DMS53 treated with DMSO at 0.1 percent for 48 hours (cell line): ENCODE measurements around the gene UBR1.
"Not testable (repeated sequence)": the region's sequence is repeated elsewhere in the genome, so short reads cannot be mapped to it uniquely, and the experiment has no call there.

Experiments
- DNase-seq: peaks from one replicate; lab custom pipeline; 2025; ENCODE audit not compliant: unreplicated experiment; lab: John Stamatoyannopoulos, UW

UBR1 gene

DNA sequence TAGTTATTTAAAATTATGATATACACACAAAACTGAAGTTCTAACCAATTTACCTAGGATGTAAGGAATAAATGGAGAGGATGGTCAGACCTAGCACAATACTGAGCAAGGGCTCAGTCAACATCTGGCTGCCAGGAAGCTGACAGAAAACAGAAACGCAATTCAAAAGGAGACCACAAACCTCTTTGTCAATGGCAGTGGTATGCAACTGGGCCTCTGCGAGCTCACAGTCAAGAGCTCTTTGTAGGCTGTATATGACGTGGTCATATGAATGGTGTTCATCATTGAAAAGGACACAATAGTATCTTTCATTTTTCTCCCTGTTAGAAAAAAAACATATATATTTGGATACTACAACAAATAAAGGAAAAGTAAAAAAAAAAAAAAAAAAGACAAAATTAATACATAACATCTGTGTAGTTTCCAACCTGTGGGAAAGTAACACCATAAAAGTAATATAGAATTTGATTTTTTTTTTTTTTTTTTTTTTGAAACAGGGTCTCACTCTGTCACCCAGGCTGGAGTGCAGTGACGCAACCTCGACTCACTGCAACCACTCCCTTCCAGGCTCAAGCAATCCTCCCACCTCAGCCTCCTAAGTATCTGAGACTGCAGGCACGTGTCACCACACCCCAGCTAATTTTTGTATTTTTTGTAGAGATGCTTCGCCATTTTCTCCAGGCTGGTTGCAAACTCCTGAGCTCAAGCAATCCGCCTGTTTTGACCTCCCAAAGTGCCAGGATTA is 37.9 kb downstream of the UBR1 start:
- DNase-seq = no peak

DNA sequence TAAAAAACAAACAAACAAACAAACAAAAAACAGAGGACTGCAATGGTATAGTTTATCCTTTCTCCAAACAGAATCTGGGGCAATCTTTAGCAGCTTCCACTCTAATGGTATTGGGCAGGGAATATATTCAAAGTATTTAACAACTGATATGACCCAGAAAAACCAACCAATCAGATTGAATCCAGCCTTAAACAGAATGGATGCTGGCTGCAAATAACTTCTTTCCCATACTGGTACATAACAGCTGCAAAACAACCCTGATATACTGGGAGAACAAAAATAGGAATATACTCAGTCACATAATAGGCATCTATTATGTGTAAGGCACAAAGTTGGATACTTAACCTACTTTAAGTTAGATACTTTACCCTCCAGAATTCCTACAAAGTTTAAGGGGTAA is 49.1 kb downstream of the UBR1 start:
- no peak for DNase-seq

DNA sequence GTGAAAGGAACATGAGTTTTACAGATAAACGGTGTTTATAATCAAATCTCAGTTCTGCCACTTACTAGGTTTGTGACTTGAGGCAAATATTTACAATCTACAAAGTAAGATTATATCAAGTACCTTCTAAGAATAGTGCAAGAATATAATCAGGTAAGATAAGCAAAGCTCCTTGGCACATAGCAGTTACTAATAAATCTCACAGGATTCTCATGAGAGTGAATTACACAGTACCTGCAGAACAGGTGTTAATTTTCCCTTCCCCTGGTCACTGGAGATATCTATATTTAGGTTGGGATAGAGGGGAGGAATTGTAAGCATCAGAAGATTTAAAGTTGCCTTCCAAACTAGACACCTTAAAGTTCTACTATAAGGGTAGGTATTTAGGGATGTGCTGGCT is 53.0 kb downstream of the UBR1 start:
- DNase-seq = no peak

DNA sequence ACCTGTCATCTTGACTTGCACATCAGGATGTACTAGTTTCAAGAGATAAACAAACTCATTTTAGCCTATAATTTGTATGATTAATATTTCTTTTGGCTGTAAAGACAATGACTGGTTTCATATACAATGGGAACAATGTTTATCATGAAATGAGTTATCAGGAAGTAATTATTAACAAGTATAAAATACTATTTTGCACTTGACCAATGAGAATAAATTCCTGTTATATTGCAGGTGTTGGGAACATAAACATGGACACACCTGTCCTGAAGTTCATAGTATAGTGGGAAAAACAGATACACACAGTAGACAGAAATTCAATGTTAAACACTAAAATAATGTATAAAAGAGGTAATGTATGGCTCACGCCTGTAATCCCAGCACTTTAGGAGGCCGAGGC is 56.9 kb downstream of the UBR1 start:
- DNase-seq = no peak

GRCh38 chr15:43046484-43046883 is 59.4 kb downstream of the UBR1 start:
- DNase-seq = no peak

GRCh38 chr15:43042885-43043284 is 63.0 kb downstream of the UBR1 start:
- DNase-seq = no peak

DNA sequence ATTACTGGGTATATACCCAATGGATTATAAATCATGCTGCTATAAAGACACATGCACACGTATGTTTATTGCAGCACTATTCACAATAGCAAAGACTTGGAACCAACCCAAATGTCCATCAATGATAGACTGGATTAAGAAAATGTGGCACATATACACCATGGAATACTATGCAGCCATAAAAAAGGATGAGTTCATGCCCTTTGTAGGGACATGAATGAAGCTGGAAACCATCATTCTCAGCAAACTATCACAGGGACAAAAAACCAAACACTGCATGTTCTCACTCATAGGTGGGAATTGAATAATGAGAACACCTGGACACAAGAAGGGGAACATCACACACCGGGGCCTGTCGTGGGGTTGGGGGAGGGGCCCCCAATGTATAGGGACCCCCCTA is 64.8 kb downstream of the UBR1 start:
- DNase-seq = not testable (repeated sequence)

- DNase-seq = not testable (repeated sequence)
Observed at GRCh38 chr15:43035240-43035639, 70.6 kb downstream of the UBR1 start.

GRCh38 chr15:43029476-43029875 is 76.4 kb downstream of the UBR1 start:
- DNase-seq = no peak

- DNase-seq = no peak
Observed at GRCh38 chr15:43025150-43025549, 80.7 kb downstream of the UBR1 start.

DNA sequence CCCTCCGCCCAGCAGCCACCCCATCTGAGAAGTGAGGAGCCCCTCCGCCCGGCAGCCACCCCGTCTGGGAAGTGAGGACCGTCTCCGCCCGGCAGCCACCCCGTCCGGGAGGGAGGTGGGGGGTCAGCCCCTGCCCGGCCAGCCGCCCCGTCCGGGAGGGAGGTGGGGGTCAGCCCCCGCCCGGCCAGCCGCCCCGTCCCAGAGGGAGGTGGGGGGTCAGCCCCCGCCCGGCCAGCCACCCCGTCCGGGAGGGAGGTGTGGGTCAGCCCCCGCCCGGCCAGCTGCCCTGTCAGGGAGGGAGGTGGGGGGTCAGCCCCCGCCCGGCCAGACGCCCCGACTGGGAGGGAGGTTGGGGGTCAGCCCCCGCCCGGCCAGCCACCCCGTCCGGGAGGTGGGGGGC is 91.2 kb downstream of the UBR1 start:
- not testable (repeated sequence) for DNase-seq

GRCh38 chr15:43009206-43009605 is 96.6 kb downstream of the UBR1 start:
- DNase-seq = no peak

GRCh38 chr15:43008150-43008549 is 97.7 kb downstream of the UBR1 start:
- no peak for DNase-seq

DNA sequence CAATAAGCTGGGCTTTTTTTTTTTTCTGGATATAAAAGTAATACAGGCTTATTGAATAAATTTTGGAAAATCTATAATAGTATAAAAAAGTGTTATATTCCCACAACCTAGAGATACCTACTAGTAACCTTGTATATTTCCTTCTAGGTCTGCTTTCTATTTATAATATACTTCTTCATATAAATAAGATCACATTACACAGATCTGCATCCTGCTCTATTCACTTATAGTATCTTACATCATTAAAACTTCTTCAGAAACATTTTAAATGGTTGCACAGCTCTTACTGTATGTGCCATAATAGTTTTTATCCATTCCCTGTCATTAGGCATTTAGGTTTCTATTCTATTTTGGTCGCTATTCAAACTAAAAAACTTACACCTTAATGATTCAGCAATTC is 98.3 kb downstream of the UBR1 start:
- DNase-seq = no peak

- no peak for DNase-seq
Observed at GRCh38 chr15:43006991-43007390, 98.8 kb downstream of the UBR1 start.

- not testable (repeated sequence) for DNase-seq
Observed at GRCh38 chr15:43004886-43005595, 100.8 kb downstream of the UBR1 start.

DNA sequence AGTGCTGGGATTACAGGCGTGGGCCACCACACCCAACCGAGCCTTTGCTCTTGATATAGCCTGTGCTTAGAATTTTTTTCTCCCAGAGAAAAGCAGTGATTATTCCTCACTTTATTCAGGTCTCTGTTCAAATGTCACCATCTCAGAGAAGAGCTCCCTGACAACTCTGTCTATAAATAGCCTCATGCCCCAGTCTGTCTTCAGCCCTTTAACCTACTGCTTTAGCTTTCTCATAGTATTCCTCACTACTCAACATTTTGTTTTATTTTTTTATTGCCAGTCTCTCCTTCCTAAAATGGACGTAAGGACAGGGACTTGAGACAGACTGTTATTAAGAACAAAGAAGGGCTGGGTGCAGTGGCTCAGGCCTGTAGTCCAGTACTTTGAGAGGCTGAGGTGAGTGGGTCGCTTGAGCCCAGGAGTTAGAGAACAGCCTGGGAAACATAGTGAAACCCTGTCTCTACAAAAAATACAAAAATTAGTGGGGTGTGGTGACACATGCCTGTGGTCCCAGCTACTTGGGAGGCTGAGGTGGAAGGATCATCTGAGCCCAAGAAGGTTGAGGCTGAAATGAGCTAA is 106.5 kb downstream of the UBR1 start:
- no peak for DNase-seq

DNA sequence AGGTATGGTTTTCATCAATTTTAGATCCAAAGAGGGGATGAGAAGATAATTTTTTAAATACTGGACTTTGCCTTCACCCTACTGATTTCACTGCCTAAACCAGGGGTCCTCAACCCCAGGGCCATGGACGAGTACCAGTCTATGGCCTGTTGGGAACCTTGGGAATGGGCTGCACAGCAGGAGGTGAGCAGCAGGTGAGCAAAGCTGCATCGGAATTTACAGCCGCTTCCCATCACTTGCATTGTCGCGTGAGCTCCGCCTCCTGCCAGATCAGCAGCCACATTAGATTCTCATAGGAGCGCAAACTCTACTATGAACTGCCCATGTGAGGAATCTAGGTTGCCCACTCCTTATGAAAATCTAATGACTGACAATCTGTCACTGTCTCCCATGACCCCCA is 109.0 kb downstream of the UBR1 start:
- no peak for DNase-seq

DNA sequence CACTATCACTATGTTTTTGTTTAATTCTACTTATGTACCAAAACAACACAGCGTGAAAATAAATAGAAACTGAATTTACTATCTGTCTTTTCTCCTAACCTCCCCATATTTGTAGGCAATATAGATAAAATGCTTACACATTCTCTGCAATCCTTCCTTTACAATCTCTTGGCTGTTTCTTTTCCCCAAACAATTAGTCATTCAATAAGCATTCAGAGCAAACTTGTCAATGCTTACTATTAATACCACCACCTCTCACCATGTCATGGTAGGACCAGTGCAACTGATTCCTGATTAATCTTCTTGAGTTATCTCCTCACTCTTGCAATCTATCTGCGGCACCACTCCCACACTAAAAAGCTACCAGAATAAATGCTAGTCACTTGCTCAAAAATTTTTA is 111.3 kb downstream of the UBR1 start:
- no peak for DNase-seq

GRCh38 chr15:42992626-42993025 is 113.2 kb downstream of the UBR1 start:
- no peak for DNase-seq

DNA sequence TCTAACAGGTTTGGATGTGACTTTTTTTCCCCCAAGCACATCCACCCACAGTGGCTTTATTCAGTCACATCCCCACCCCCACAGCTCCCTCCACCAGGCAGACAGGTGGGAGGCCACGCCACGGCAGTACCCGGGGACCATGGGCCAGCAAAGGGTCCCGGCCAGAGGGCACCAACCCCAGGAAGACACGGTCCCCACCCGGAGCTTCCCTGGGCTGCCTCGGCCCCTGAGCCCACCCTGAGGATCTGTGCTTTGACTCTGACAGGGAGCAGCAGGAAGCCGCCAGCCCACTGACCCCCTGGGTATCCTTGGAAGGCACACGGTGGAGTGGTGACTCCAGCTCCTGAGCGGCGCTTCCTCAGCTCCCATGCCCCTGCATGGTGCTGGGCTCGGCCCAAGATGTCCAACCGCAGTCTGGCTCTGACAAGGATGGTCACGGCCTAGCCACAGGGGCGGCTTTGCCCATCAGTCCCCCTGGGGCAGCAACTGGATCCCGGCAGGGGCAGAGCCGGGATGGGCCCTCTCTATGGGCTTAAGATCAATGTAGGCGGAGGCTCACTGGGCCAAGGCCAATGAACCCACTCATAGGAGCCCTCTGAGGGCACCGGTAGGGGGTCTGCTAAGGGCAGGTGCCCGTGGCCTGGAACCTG is 119.0 kb downstream of the UBR1 start:
- DNase-seq = no peak

DNA sequence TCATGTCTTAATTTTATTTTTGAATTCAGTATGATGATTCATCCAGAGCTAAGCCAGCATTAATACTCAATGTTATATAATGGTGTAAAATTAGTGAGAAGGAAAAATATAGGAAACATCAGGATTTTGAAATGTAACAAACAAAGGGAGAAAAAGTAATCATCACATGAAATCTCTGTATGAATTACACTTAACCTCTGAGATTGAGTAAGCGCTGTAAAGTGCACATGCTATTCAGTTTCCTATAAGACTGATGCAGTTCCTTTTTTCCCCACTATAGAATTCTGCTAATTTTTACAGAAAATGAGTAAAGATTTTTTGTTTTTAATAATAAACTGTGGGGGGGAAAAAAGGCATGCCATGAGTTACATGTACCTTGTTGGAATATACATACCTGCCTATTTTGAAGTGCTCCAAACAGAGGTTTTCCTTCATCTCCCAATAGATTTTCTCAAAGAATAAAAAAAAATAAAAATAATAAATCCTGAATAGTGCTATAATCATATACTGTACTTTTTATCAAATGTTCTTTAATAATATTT is 121.3 kb downstream of the UBR1 start:
- DNase-seq = no peak
